Astrocyte of the spinal cord (primary cell): Measurements from ENCODE around the gene MYOZ2.
"Not testable (repeated sequence)": the region's sequence is repeated elsewhere in the genome, so short reads cannot be mapped to it uniquely, and the experiment has no call there.

Experiments
- DNase-seq: peaks from one replicate; pipeline ENCODE4 v3.0.0; 2011; ENCODE audit warnings: low read depth, low spot score
- H3K4me3 ChIP-seq: 2 replicates; pipeline ENCODE4 v1.5.1; 2011; ENCODE audit warnings: low read depth, mild to moderate bottlenecking, low read length, moderate library complexity
- in situ Hi-C: cut with HindIII; loops from 2 replicates; pipeline ENCODE4 v1.10.0; 2017; ENCODE audit warnings: low sequenced_read_pairs
- TF ChIP-seq, protein P1 (sequence below): IDR thresholded peaks from 2 replicates; pipeline ENCODE4 v1.5.1; 2012; ENCODE audit warnings: low read depth, mild to moderate bottlenecking, low read length, inconsistent platforms

The MYOZ2 gene

DNA sequence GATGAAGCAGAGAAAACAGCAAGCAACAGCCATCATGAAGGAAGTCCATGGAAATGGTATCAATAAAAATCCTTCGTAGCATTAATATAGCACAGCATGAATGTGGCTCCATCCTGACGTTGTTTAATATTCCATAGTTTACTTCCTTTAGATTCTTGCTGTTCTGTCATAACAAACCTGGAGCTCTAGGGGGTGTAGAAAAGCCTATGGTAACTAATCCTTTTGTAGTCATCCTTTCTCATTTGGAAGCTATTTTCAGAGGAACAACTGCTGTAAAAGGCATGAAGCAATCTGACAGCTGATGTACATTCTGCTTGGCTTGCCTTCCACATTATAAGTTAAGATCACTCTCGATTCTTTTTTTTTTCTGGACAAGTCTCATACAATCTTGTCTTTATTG lies 914 bp downstream of the MYOZ2 start:
- no peak overlapping the region for H3K4me3 ChIP-seq
- TF ChIP-seq, protein P1, sequence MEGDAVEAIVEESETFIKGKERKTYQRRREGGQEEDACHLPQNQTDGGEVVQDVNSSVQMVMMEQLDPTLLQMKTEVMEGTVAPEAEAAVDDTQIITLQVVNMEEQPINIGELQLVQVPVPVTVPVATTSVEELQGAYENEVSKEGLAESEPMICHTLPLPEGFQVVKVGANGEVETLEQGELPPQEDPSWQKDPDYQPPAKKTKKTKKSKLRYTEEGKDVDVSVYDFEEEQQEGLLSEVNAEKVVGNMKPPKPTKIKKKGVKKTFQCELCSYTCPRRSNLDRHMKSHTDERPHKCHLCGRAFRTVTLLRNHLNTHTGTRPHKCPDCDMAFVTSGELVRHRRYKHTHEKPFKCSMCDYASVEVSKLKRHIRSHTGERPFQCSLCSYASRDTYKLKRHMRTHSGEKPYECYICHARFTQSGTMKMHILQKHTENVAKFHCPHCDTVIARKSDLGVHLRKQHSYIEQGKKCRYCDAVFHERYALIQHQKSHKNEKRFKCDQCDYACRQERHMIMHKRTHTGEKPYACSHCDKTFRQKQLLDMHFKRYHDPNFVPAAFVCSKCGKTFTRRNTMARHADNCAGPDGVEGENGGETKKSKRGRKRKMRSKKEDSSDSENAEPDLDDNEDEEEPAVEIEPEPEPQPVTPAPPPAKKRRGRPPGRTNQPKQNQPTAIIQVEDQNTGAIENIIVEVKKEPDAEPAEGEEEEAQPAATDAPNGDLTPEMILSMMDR = no peak
- DNase-seq = no peak
- in situ Hi-C loops = no loop called here

DNA sequence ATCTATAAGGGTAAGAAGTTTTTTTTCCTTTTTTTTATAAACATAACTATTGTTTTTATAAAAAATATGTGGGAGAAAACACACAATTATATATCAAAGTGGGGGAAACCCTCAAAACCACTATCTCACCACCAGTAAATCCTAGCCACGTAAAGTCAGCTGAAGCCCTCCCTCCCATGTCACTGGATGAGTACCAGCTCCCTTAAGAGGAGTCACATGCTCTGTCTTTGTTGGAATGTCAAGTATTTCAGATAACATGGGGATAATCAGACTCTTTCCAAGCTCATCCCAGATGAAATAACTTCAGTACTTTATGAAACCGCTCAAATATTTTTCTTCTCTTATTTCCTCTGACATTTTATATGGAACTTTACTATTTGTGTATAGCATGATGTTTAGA lies 2.4 kb downstream of the MYOZ2 start:
- in situ Hi-C loops = no loop called here
- H3K4me3 ChIP-seq = no peak overlapping the region
- no peak for DNase-seq
- TF ChIP-seq, protein P1 = no peak

DNA sequence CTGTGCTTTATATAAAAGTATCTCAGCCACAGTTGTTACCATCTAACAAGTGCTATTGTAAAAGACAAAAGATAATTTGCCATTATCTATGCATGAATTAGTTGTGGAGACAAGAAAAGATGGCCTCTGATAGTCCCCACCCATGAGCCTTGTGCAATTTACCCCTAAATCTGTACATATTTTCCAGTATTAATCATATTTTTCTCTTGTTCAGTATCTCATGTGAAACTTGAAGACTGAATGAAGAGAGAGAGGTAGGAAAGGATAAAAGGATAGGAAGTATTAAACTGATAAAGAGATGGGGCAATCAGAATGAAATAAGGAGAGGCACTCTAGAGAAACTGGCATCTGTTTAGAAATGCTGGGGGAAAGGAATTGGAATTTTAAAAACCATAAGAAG lies 3.7 kb downstream of the MYOZ2 start:
- TF ChIP-seq, protein P1 = no peak
- no peak overlapping the region for H3K4me3 ChIP-seq
- no peak for DNase-seq
- in situ Hi-C loops = no loop called here

DNA sequence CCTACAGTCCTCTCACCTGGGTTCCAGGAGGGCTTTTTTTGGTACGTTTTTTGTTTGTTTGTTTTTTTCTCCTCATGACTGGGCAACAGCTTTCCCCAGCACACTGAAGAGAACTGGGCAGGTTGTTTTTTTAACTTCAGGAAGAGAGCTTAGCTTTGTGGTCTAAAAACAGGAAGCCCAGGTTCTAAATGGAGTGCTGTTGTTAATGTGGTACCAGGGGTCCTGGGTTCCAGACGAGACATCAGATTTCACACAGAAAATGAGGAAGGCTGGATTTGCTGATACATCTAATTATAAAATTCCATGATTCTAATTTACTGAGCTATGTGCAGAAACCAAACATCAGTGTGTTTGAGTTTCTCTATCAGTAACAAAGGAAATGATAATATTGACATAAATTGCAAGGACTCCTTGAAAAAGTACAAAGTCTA lies 4.2 kb downstream of the MYOZ2 start:
- in situ Hi-C loops = no loop called here
- DNase-seq = no peak
- no peak overlapping the region for H3K4me3 ChIP-seq
- TF ChIP-seq, protein P1 = no peak

DNA sequence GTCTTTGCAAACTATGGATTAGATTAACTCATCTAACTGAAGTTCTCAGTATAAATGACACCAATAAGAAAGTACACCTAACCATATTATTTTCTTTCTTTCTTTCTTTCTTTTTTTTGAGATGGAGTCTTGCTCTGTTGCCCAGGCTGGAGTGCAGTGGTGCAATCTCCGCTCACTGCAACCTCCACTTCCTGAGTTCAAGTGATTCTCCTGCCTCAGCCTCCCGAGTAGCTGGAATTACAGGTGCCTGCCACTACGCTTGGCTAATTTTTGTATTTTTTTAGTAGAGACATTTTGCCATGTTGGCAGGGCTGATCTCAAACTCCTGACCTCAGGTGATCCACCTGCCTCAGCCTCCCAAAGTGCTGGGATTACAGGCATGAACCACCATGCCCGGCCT lies 5.7 kb downstream of the MYOZ2 start:
- in situ Hi-C loops, DNase-seq, H3K4me3 ChIP-seq: not testable (repeated sequence)

DNA sequence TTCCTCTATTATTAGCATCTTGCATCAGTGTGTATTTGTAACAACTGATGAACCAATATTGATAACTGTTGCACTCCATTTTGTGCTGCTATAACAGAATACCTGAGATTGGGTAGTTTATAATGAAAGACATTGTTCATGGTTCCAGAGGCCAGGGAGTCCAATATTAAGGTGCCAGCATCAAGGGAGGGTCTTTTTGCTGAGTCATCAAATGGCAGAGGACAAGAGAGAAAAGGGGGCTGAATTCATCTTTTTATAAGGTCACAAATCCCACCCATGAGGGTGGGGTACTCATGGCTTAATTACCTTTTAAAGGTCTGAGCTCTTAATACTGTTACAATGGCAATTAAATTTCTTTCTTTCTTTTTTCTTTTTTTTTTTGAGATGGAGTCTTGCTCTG lies 7.2 kb downstream of the MYOZ2 start:
- in situ Hi-C loops = no loop called here

DNA sequence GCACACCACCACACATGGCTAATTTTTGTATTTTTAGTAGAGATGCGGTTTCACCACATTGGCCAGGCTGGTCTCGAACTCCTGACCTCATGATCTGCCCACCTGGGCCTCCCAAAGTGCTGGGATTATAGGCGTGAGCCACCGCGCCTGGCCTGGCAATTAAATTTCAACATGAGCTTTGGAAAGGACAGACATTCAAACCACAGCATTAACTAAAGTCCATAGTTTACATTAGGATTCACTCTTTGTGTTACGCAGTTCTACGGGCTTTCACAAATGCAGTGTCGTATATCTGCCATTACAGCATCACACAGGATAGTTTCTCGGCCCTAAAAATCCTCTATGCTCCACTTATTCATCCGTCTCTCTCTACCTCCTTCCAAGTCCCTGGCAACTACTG lies 7.7 kb downstream of the MYOZ2 start:
- in situ Hi-C loops, DNase-seq, H3K4me3 ChIP-seq: not testable (repeated sequence)

More for the DNA sequence above, 7.2 kb downstream of the MYOZ2 start:
- TF ChIP-seq, protein P1 = no peak
- no peak overlapping the region for H3K4me3 ChIP-seq
- no peak for DNase-seq

DNA sequence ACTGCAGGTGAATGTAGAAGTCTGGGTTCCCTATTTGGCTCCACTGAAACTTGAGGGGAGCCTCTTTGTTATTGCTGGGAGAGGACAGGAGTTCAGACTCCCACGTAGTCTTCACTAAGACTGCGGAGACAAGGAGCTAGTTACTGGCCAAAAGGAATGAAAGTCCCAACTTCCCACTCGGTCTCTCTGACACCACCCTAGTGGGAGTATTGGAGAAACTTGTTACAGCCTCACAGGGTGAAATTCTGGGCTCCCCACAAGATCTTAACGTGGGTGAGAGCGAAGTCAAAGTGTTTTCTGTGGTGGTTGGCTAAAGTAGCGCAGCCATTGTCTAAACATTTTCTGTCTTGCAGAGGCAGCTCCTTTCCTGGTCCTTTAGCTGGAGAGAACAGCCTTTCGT lies 13.5 kb downstream of the MYOZ2 start:
- no peak for DNase-seq
- no peak overlapping the region for H3K4me3 ChIP-seq
- TF ChIP-seq, protein P1 = no peak
- in situ Hi-C loops = no loop called here
